Liver (tissue), 9 donors: ENCODE data around the gene EMX1. TPM values are rescaled to one million over a fixed set of nuclear protein-coding genes. Genes with fewer than 3 reads are reported as not detected.

ENCODE experiments used
- DNase-seq: peaks from one replicate; pipeline ENCODE4 v3.0.0-alpha.2; 2017; ENCODE audit warnings: low spot score
- H3K27ac ChIP-seq, 2 donors: one replicate each; pipeline ENCODE4 v1.7.0; 2013; ENCODE audit warnings: inconsistent platforms in 2 of 2, low read length in 2 of 2, control low read depth in 1 of 2, low read depth in 1 of 2, mild to moderate bottlenecking in 1 of 2
- H3K27me3 ChIP-seq, 4 donors: one replicate each; pipeline versions ENCODE4 v1.6.1 to v1.7.0; 2013; ENCODE audit warnings: low read length in 3 of 4, inconsistent platforms in 1 of 4, mild to moderate bottlenecking in 1 of 4, moderate library complexity in 1 of 4; ENCODE audit not compliant: control insufficient read depth in 4 of 4, insufficient read depth in 4 of 4
- H3K36me3 ChIP-seq, 4 donors: one replicate each; pipeline versions ENCODE4 v1.6.1 to v1.7.0; 2013; ENCODE audit warnings: low read length in 3 of 4, mild to moderate bottlenecking in 3 of 4, low read depth in 1 of 4, moderate library complexity in 1 of 4; ENCODE audit not compliant: control insufficient read depth in 4 of 4, insufficient read depth in 3 of 4
- H3K4me1 ChIP-seq, 4 donors: one replicate each; pipeline versions ENCODE4 v1.6.1 to v1.7.0; 2013; ENCODE audit warnings: low read length in 3 of 4, mild to moderate bottlenecking in 3 of 4, moderate library complexity in 1 of 4; ENCODE audit not compliant: control insufficient read depth in 4 of 4, insufficient read depth in 4 of 4
- H3K4me3 ChIP-seq, 3 donors: one replicate each; pipeline versions ENCODE4 v1.6.1 to v1.7.0; 2013; ENCODE audit warnings: low read length in 3 of 3, control low read depth in 1 of 3, low read depth in 1 of 3, mild to moderate bottlenecking in 1 of 3
- H3K9ac ChIP-seq, 2 donors: one replicate each; pipeline ENCODE4 v1.7.0; 2013; ENCODE audit warnings: low read length in 2 of 2, mild to moderate bottlenecking in 2 of 2, moderate library complexity in 2 of 2, control low read depth in 1 of 2, low read depth in 1 of 2
- H3K9me3 ChIP-seq, 4 donors: one replicate each; pipeline versions ENCODE4 v1.6.1 to v1.7.0; 2013; ENCODE audit warnings: low read length in 3 of 4; ENCODE audit not compliant: control insufficient read depth in 4 of 4
- EGR1 ChIP-seq, 2 donors: IDR thresholded peaks; 2 replicates each; pipeline ENCODE4 v1.6.1; 2016 to 2018; ENCODE audit warnings: antibody characterized with exemption in 2 of 2, low read depth in 2 of 2
- FOXA1 ChIP-seq: IDR thresholded peaks from 2 replicates; pipeline ENCODE4 v1.6.1; 2016; ENCODE audit warnings: antibody characterized with exemption
- FOXA2 ChIP-seq: IDR thresholded peaks from 2 replicates; pipeline ENCODE4 v1.6.1; 2016; ENCODE audit warnings: antibody characterized with exemption
- GABPA ChIP-seq, 2 donors: IDR thresholded peaks in 1 of 2; conservative IDR thresholded peaks in 1 of 2; 2 replicates each; pipeline ENCODE4 v1.6.1; 2016; ENCODE audit warnings: antibody characterized with exemption in 2 of 2, mild to moderate bottlenecking in 1 of 2, moderate library complexity in 1 of 2
- HNF4A ChIP-seq, 2 donors: conservative IDR thresholded peaks; 2 replicates each; pipeline ENCODE4 v1.6.1; 2016; ENCODE audit warnings: antibody characterized with exemption in 2 of 2, mild to moderate bottlenecking in 2 of 2
- HNF4G ChIP-seq: IDR thresholded peaks from 2 replicates; pipeline ENCODE4 v1.6.1; 2016; ENCODE audit warnings: antibody characterized with exemption
- JUND ChIP-seq, 2 donors: IDR thresholded peaks; 2 replicates each; pipeline ENCODE4 v1.6.1; 2016; ENCODE audit warnings: antibody characterized with exemption in 2 of 2
- NR2F2 ChIP-seq: IDR thresholded peaks from 2 replicates; pipeline ENCODE4 v1.6.1; 2016; ENCODE audit warnings: antibody characterized with exemption
- RAD21 ChIP-seq, 2 donors: IDR thresholded peaks; 2 replicates each; pipeline ENCODE4 v1.6.1; 2016; ENCODE audit warnings: antibody characterized with exemption in 2 of 2, mild to moderate bottlenecking in 2 of 2
- RXRA ChIP-seq, 2 donors: IDR thresholded peaks; 2 replicates each; pipeline ENCODE4 v1.6.1; 2017 to 2018; ENCODE audit warnings: antibody characterized with exemption in 2 of 2, mild to moderate bottlenecking in 1 of 2
- SP1 ChIP-seq: IDR thresholded peaks from 2 replicates; pipeline ENCODE4 v1.6.1; 2018; ENCODE audit warnings: antibody characterized with exemption, mild to moderate bottlenecking
- TAF1 ChIP-seq: conservative IDR thresholded peaks from 2 replicates; pipeline ENCODE4 v1.6.1; 2016; ENCODE audit warnings: antibody characterized with exemption, mild to moderate bottlenecking
- YY1 ChIP-seq: IDR thresholded peaks from 2 replicates; pipeline ENCODE4 v1.6.1; 2016; ENCODE audit warnings: antibody characterized with exemption, mild to moderate bottlenecking
- WGBS: extraction: QIAGEN DNeasy Blood & Tissue Kit; methylation state at CpG from one replicate; pipeline ENCODE4 v1.1.7; 2013; 5-methylcytosine and 5-hydroxymethylcytosine counted together
- polyA plus RNA-seq, 2 donors: library from polyadenylated mRNA; stranded (reverse) in 1 of 2; unstranded in 1 of 2; fragments of 200-250 nt in 1 of 2; fragments of >200 nt in 1 of 2; fragmentation: Nextera tagmentation in 1 of 2; extraction: Ambion mirVana in 1 of 2; gene quantifications; one replicate each; pipeline versions ENCODE4 v1.2.1 to v1.2.3, GENCODE V29; 2013 to 2015
- total RNA-seq, 2 donors: library from RNA; depleted of rRNA; stranded (reverse); fragments of >200 nt; gene quantifications; one replicate each; pipeline ENCODE4 v1.2.3, GENCODE V29; 2014
- TF ChIP-seq, protein P1 (sequence below): IDR thresholded peaks from 2 replicates; pipeline ENCODE4 v1.6.1; 2016; ENCODE audit warnings: antibody characterized with exemption
- TF ChIP-seq, protein P2 (sequence below): IDR thresholded peaks from 2 replicates; pipeline ENCODE4 v1.6.1; 2016; ENCODE audit warnings: antibody characterized with exemption
- TF ChIP-seq, protein P3 (sequence below): fragments of 150-350 bp; IDR thresholded peaks from 2 replicates; pipeline ENCODE4 v1.5.1; 2017; ENCODE audit warnings: improper control_type of control experiment, low read depth, low read length; ENCODE audit not compliant: missing input control
- TF ChIP-seq, protein P4 (sequence below): IDR thresholded peaks from 2 replicates; pipeline ENCODE4 v1.6.1; 2016; ENCODE audit warnings: antibody characterized with exemption
- TF ChIP-seq, protein P5 (sequence below): IDR thresholded peaks from 2 replicates; pipeline ENCODE4 v1.6.1; 2016; ENCODE audit warnings: antibody characterized with exemption, mild to moderate bottlenecking
- donor health status: healthy.
- donor health status: healthy.
- donor health status: healthy.
- donor health status: healthy.
- donor health status: healthy.

EMX1 gene
- total and polyA plus RNA-seq, 4 donors: 0.06 to 0.18 (median 0.08) TPM; not detected in 1

DNA sequence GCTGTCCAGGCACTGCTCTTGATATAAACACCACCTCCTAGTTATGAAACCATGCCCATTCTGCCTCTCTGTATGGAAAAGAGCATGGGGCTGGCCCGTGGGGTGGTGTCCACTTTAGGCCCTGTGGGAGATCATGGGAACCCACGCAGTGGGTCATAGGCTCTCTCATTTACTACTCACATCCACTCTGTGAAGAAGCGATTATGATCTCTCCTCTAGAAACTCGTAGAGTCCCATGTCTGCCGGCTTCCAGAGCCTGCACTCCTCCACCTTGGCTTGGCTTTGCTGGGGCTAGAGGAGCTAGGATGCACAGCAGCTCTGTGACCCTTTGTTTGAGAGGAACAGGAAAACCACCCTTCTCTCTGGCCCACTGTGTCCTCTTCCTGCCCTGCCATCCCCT, 15.9 kb downstream of the EMX1 start:
- H3K4me1 ChIP-seq: no peaks in the 10 kb centered on the region
- no peak for DNase-seq
- TF ChIP-seq RXRA (IDR thresholded peaks at IDR 0.05) (no peak), HNF4G (no peak), GABPA (IDR thresholded peaks at IDR 0.05 in 1 of 2, conservative IDR thresholded peaks at IDR 0.05 in 1 of 2) (no peak), FOXA2 (no peak), FOXA1 (no peak), RAD21 (IDR thresholded peaks at IDR 0.05) (no peak), HNF4A (conservative IDR thresholded peaks at IDR 0.05) (no peak)
- TF ChIP-seq, protein P1, sequence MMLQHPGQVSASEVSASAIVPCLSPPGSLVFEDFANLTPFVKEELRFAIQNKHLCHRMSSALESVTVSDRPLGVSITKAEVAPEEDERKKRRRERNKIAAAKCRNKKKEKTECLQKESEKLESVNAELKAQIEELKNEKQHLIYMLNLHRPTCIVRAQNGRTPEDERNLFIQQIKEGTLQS: no peak
- peaks cover 0 to 3% (median 3%) of the 10 kb centered on the region in 4 donors for H3K27me3 ChIP-seq
- no peak overlapping the region for H3K27ac ChIP-seq
- H3K9ac ChIP-seq: no peak overlapping the region
- no peak overlapping the region for H3K4me3 ChIP-seq
- 92% methylated on average over 5 of the region's 5 CpGs for WGBS
- H3K9me3 ChIP-seq: no peaks in the 10 kb centered on the region
- no peaks in the 10 kb centered on the region for H3K36me3 ChIP-seq

DNA sequence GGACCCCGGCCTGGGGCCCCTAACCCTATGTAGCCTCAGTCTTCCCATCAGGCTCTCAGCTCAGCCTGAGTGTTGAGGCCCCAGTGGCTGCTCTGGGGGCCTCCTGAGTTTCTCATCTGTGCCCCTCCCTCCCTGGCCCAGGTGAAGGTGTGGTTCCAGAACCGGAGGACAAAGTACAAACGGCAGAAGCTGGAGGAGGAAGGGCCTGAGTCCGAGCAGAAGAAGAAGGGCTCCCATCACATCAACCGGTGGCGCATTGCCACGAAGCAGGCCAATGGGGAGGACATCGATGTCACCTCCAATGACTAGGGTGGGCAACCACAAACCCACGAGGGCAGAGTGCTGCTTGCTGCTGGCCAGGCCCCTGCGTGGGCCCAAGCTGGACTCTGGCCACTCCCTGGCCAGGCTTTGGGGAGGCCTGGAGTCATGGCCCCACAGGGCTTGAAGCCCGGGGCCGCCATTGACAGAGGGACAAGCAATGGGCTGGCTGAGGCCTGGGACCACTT, 16.4 kb downstream of the EMX1 start:
- TF ChIP-seq, protein P1: no peak
- no peak for TF ChIP-seq RXRA (IDR thresholded peaks at IDR 0.05)
- no peak for TF ChIP-seq JUND (IDR thresholded peaks at IDR 0.05)
- no peak for TF ChIP-seq YY1
- no peak for TF ChIP-seq TAF1
- TF ChIP-seq NR2F2: no peak
- TF ChIP-seq FOXA2: no peak
- no peak for TF ChIP-seq SP1
- TF ChIP-seq, protein P2, sequence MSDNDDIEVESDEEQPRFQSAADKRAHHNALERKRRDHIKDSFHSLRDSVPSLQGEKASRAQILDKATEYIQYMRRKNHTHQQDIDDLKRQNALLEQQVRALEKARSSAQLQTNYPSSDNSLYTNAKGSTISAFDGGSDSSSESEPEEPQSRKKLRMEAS: no peak
- no peak for TF ChIP-seq FOXA1
- TF ChIP-seq EGR1 (IDR thresholded peaks at IDR 0.05; ENCODE audit: low read depth in 2 of 2): no peak
- TF ChIP-seq HNF4G: no peak
- no peak for TF ChIP-seq GABPA (IDR thresholded peaks at IDR 0.05 in 1 of 2, conservative IDR thresholded peaks at IDR 0.05 in 1 of 2)
- TF ChIP-seq, protein P3, sequence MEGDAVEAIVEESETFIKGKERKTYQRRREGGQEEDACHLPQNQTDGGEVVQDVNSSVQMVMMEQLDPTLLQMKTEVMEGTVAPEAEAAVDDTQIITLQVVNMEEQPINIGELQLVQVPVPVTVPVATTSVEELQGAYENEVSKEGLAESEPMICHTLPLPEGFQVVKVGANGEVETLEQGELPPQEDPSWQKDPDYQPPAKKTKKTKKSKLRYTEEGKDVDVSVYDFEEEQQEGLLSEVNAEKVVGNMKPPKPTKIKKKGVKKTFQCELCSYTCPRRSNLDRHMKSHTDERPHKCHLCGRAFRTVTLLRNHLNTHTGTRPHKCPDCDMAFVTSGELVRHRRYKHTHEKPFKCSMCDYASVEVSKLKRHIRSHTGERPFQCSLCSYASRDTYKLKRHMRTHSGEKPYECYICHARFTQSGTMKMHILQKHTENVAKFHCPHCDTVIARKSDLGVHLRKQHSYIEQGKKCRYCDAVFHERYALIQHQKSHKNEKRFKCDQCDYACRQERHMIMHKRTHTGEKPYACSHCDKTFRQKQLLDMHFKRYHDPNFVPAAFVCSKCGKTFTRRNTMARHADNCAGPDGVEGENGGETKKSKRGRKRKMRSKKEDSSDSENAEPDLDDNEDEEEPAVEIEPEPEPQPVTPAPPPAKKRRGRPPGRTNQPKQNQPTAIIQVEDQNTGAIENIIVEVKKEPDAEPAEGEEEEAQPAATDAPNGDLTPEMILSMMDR: no peak
- TF ChIP-seq, protein P4, sequence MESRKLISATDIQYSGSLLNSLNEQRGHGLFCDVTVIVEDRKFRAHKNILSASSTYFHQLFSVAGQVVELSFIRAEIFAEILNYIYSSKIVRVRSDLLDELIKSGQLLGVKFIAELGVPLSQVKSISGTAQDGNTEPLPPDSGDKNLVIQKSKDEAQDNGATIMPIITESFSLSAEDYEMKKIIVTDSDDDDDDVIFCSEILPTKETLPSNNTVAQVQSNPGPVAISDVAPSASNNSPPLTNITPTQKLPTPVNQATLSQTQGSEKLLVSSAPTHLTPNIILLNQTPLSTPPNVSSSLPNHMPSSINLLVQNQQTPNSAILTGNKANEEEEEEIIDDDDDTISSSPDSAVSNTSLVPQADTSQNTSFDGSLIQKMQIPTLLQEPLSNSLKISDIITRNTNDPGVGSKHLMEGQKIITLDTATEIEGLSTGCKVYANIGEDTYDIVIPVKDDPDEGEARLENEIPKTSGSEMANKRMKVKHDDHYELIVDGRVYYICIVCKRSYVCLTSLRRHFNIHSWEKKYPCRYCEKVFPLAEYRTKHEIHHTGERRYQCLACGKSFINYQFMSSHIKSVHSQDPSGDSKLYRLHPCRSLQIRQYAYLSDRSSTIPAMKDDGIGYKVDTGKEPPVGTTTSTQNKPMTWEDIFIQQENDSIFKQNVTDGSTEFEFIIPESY: no peak
- TF ChIP-seq HNF4A (conservative IDR thresholded peaks at IDR 0.05): no peak
- TF ChIP-seq, protein P5, sequence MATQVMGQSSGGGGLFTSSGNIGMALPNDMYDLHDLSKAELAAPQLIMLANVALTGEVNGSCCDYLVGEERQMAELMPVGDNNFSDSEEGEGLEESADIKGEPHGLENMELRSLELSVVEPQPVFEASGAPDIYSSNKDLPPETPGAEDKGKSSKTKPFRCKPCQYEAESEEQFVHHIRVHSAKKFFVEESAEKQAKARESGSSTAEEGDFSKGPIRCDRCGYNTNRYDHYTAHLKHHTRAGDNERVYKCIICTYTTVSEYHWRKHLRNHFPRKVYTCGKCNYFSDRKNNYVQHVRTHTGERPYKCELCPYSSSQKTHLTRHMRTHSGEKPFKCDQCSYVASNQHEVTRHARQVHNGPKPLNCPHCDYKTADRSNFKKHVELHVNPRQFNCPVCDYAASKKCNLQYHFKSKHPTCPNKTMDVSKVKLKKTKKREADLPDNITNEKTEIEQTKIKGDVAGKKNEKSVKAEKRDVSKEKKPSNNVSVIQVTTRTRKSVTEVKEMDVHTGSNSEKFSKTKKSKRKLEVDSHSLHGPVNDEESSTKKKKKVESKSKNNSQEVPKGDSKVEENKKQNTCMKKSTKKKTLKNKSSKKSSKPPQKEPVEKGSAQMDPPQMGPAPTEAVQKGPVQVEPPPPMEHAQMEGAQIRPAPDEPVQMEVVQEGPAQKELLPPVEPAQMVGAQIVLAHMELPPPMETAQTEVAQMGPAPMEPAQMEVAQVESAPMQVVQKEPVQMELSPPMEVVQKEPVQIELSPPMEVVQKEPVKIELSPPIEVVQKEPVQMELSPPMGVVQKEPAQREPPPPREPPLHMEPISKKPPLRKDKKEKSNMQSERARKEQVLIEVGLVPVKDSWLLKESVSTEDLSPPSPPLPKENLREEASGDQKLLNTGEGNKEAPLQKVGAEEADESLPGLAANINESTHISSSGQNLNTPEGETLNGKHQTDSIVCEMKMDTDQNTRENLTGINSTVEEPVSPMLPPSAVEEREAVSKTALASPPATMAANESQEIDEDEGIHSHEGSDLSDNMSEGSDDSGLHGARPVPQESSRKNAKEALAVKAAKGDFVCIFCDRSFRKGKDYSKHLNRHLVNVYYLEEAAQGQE: no peak
- TF ChIP-seq RAD21 (IDR thresholded peaks at IDR 0.05): no peak
- 86% methylated on average over 12 of the region's 12 CpGs for WGBS
- peaks cover 0 to 3% (median 3%) of the 10 kb centered on the region in 4 donors for H3K27me3 ChIP-seq

More for the DNA sequence above, 16.4 kb downstream of the EMX1 start:
- no peaks in the 10 kb centered on the region for H3K36me3 ChIP-seq
- DNase-seq: no peak
- no peak overlapping the region for H3K27ac ChIP-seq
- no peak overlapping the region for H3K9ac ChIP-seq
- H3K4me3 ChIP-seq: no peak overlapping the region
- H3K9me3 ChIP-seq: no peaks in the 10 kb centered on the region
- H3K4me1 ChIP-seq: no peaks in the 10 kb centered on the region
